H9 (cell line): ENCODE measurements around the gene ERO1B. TPM values are rescaled to one million over a fixed set of nuclear protein-coding genes. Genes with fewer than 3 reads are reported as not detected.

Source experiments
- DNase-seq: peaks from one replicate; pipeline ENCODE4 v3.0.0-alpha.2; 2017
- H2AFZ ChIP-seq: one replicate; pipeline ENCODE4 v1.6.1; 2013; ENCODE audit warnings: mild to moderate bottlenecking, low read length, control low read depth, moderate library complexity
- H2AK5ac ChIP-seq: 2 replicates; pipeline ENCODE4 v1.6.1; 2013; ENCODE audit warnings: low read length, control low read depth, mixed read lengths; ENCODE audit not compliant: insufficient read length
- H2BK120ac ChIP-seq: one replicate; pipeline ENCODE4 v1.6.1; 2013; ENCODE audit warnings: low read depth, mild to moderate bottlenecking, low read length, control low read depth, inconsistent platforms; ENCODE audit not compliant: poor library complexity, severe bottlenecking
- H2BK12ac ChIP-seq: 2 replicates; pipeline ENCODE4 v1.6.1; 2013; ENCODE audit warnings: low read length, control low read depth, mixed read lengths, low read depth; ENCODE audit not compliant: insufficient read length
- H2BK15ac ChIP-seq: 2 replicates; pipeline ENCODE4 v1.6.1; 2013; ENCODE audit warnings: low read depth, low read length, control low read depth
- H2BK20ac ChIP-seq: one replicate; pipeline ENCODE4 v1.6.1; 2013; ENCODE audit warnings: low read depth, mild to moderate bottlenecking, low read length, control low read depth, inconsistent platforms; ENCODE audit not compliant: poor library complexity, severe bottlenecking
- H2BK5ac ChIP-seq: 2 replicates; pipeline ENCODE4 v1.6.1; 2013; ENCODE audit warnings: low read length, control low read depth, mixed read lengths; ENCODE audit not compliant: insufficient read length
- H3K14ac ChIP-seq: 2 replicates; pipeline ENCODE4 v1.6.1; 2013; ENCODE audit warnings: low read length, control low read depth; ENCODE audit not compliant: insufficient read depth
- H3K18ac ChIP-seq: 2 replicates; pipeline ENCODE4 v1.6.1; 2013; ENCODE audit warnings: low read depth, mild to moderate bottlenecking, mixed read lengths, low read length, control low read depth; ENCODE audit not compliant: insufficient read length
- H3K23ac ChIP-seq: 2 replicates; pipeline ENCODE4 v1.6.1; 2013; ENCODE audit warnings: low read length, control low read depth, mixed read lengths, low read depth; ENCODE audit not compliant: insufficient read length
- H3K23me2 ChIP-seq: 2 replicates; pipeline ENCODE4 v1.6.1; 2013; ENCODE audit warnings: low read depth, mild to moderate bottlenecking, mixed read lengths, low read length, control low read depth; ENCODE audit not compliant: insufficient read length, poor library complexity, severe bottlenecking
- H3K27ac ChIP-seq: 2 replicates; pipeline ENCODE4 v1.5.1; 2013; ENCODE audit warnings: low read length, control low read depth, mixed read lengths, low read depth; ENCODE audit not compliant: insufficient read length
- H3K27me3 ChIP-seq: 2 replicates; pipeline ENCODE4 v1.6.1; 2013; ENCODE audit warnings: low read length, control low read depth, inconsistent platforms; ENCODE audit not compliant: insufficient read depth
- H3K4ac ChIP-seq: 2 replicates; pipeline ENCODE4 v1.6.1; 2013; ENCODE audit warnings: low read depth, mild to moderate bottlenecking, control low read depth, inconsistent platforms, low read length, moderate library complexity
- H3K4me1 ChIP-seq: 2 replicates; pipeline ENCODE4 v1.6.1; 2013; ENCODE audit warnings: low read length, control low read depth, inconsistent platforms; ENCODE audit not compliant: insufficient read depth
- H3K4me2 ChIP-seq: 2 replicates; pipeline ENCODE4 v1.6.1; 2013; ENCODE audit warnings: low read length, control low read depth, mixed read lengths; ENCODE audit not compliant: insufficient read length, insufficient read depth
- H3K56ac ChIP-seq: 2 replicates; pipeline ENCODE4 v1.6.1; 2013; ENCODE audit warnings: low read depth, mild to moderate bottlenecking, mixed read lengths, low read length, control low read depth; ENCODE audit not compliant: insufficient read length
- H3K79me1 ChIP-seq: 2 replicates; pipeline ENCODE4 v1.6.1; 2013; ENCODE audit warnings: low read depth, mild to moderate bottlenecking, moderate library complexity, low read length, control low read depth, inconsistent platforms; ENCODE audit not compliant: insufficient read depth, poor library complexity, severe bottlenecking
- H3K79me2 ChIP-seq: 2 replicates; pipeline ENCODE4 v1.6.1; 2013; ENCODE audit warnings: low read length, control low read depth, inconsistent platforms; ENCODE audit not compliant: insufficient read depth
- H3K9ac ChIP-seq: 2 replicates; pipeline ENCODE4 v1.6.1; 2013; ENCODE audit warnings: low read length, control low read depth, mixed read lengths; ENCODE audit not compliant: insufficient read length; ENCODE audit errors: extremely low read depth
- H3K9me3 ChIP-seq: one replicate; pipeline ENCODE4 v1.6.1; 2013; ENCODE audit warnings: low read depth, low read length, inconsistent platforms; ENCODE audit not compliant: control insufficient read depth
- H3T11ph ChIP-seq: one replicate; pipeline ENCODE4 v1.6.1; 2013; ENCODE audit warnings: mild to moderate bottlenecking, low read length, control low read depth, inconsistent platforms
- H4K20me1 ChIP-seq: one replicate; pipeline ENCODE4 v1.6.1; 2013; ENCODE audit not compliant: control insufficient read depth, insufficient read length, insufficient read depth
- H4K5ac ChIP-seq: 2 replicates; pipeline ENCODE4 v1.6.1; 2013; ENCODE audit warnings: low read depth, mild to moderate bottlenecking, mixed read lengths, low read length, control low read depth; ENCODE audit not compliant: insufficient read length
- H4K8ac ChIP-seq: replicated peaks from 2 replicates; pipeline ENCODE4 v1.6.1; 2013; ENCODE audit warnings: low read length, control low read depth, mixed read lengths, low read depth; ENCODE audit not compliant: insufficient read length
- H4K91ac ChIP-seq: 2 replicates; pipeline ENCODE4 v1.6.1; 2013; ENCODE audit warnings: low read depth, mild to moderate bottlenecking, moderate library complexity, mixed read lengths, low read length, control low read depth; ENCODE audit not compliant: insufficient read length
- H3K27ac Mint-ChIP-seq, 3 experiments: 2 replicates in 2 of 3; 3 replicates in 1 of 3; pipeline ENCODE4 v1.8.0; 2020 to 2021; ENCODE audit warnings: mixed read lengths in 3 of 3, mild to moderate bottlenecking in 1 of 3, moderate library complexity in 1 of 3
- H3K27me3 Mint-ChIP-seq: 2 replicates; pipeline ENCODE4 v1.8.0; 2021; ENCODE audit warnings: low read depth, mild to moderate bottlenecking, moderate library complexity, mixed read lengths
- H3K36me3 Mint-ChIP-seq, 3 experiments: 2 replicates in 2 of 3; 3 replicates in 1 of 3; pipeline ENCODE4 v1.8.0; 2020 to 2021; ENCODE audit warnings: low read depth in 3 of 3, mixed read lengths in 3 of 3; ENCODE audit not compliant: insufficient read depth in 1 of 3
- H3K4me1 Mint-ChIP-seq, 2 experiments: 2 replicates each; pipeline ENCODE4 v1.8.0; 2020; ENCODE audit warnings: mixed read lengths in 2 of 2
- H3K4me3 Mint-ChIP-seq, 2 experiments: 2 replicates in 1 of 2; 3 replicates in 1 of 2; pipeline ENCODE4 v1.8.0; 2020 to 2021; ENCODE audit warnings: mild to moderate bottlenecking in 2 of 2, mixed read lengths in 2 of 2, moderate library complexity in 1 of 2
- H3K9me3 Mint-ChIP-seq, 2 experiments: 2 replicates in 1 of 2; 3 replicates in 1 of 2; pipeline ENCODE4 v1.8.0; 2020; ENCODE audit warnings: mild to moderate bottlenecking in 2 of 2, mixed read lengths in 2 of 2, moderate library complexity in 1 of 2
- WGBS: extraction: QIAGEN DNeasy Blood & Tissue Kit; methylation state at CpG from one replicate; pipeline ENCODE4 v1.1.7; 2013; ENCODE audit warnings: missing lambda C conversion rate, low lambda C conversion rate, mixed read lengths; ENCODE audit not compliant: insufficient read length; ENCODE audit errors: extremely low coverage; 5-methylcytosine and 5-hydroxymethylcytosine counted together
- total RNA-seq: library from RNA; stranded (reverse); gene quantifications from 2 replicates; pipeline ENCODE4 v1.2.1, GENCODE V29; 2021
- TF ChIP-seq, protein P1 (sequence below): fragments of 200-600 bp; sonication (generic); conservative IDR thresholded peaks from 3 replicates; pipeline ENCODE4 v1.8.0; 2021; ENCODE audit warnings: antibody characterized with exemption, mild to moderate bottlenecking

Gene ERO1B
- total RNA-seq, 1 experiment from 2014 or later = 1.5 TPM

DNA sequence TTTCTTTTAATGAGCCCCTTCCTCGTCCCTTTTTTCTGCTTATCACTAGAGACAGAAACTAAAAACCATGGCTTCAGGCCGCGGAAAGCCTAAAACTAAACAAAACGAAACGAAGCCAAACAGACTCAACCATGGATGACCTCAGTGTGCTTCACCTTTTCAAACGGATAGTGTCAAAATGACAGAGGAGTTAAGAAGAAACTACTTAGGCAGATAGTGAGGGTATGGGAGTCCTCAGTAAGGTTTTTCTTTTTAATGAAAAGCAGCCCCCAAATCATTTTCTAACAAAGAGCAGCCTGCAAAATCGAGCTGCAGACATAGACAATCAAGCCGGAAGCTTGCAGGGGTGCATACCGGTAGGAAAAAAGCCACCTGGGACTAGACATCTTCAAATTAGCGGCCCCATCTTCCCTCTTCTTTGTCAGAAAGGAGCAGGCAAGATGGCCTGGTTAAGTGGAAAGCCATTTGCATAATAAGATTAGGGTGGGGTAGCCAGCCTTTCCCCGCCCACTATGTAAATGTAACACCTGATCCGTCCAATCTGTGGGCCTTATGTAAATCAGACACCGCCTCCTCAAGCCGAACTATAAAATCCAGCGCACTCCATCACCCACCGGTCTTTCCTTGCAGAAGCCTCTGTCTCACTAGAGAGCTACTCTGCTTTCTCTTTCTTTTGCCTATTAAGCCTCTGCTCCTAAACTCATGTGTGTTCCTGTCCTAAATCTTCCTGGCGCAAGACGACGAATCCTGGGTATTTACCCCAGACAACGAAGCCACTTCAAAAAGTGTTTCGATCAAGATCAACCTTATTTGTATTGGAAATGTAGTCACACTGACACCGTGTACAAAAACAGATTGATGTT, 6.2 kb upstream of the ERO1B start:
- H3K79me1 ChIP-seq = no peaks in the 10 kb centered on the region
- H3K27me3 ChIP-seq = no peaks in the 10 kb centered on the region
- H3T11ph ChIP-seq = no peak overlapping the region
- Mint-ChIP-seq H3K4me3 (no peak overlapping the region), H3K36me3 (peaks cover 0 to 2% (median 0%) of the 10 kb centered on the region in 3 experiments; a peak in 2 of 7 replicates), H3K4me1 (peaks cover 15 to 24% of the 10 kb centered on the region in 2 experiments), H3K9me3 (peaks cover 0 to 4% of the 10 kb centered on the region in 2 experiments; a peak in 1 of 5 replicates), H3K27me3 (peaks cover 22% of the 10 kb centered on the region), H3K27ac (peak overlapping the region in 1 of 3 experiments; percentile 34; a peak in 1 of 7 replicates)
- H4K91ac ChIP-seq = no peak overlapping the region
- no peaks in the 10 kb centered on the region for H3K23me2 ChIP-seq
- H3K4me1 ChIP-seq = no peaks in the 10 kb centered on the region
- no peak overlapping the region for H3K9ac ChIP-seq
- H3K4me2 ChIP-seq = no peak overlapping the region
- H2BK20ac ChIP-seq = no peak overlapping the region
- no CpG with 5 or more reads among the region's 22 CpGs for WGBS
- no peak overlapping the region for H2BK15ac ChIP-seq
- no peak overlapping the region for H2BK120ac ChIP-seq
- no peak overlapping the region for H3K23ac ChIP-seq
- no peaks in the 10 kb centered on the region for H4K20me1 ChIP-seq
- H4K8ac ChIP-seq = no peak overlapping the region
- no peak overlapping the region for H2BK12ac ChIP-seq
- H3K79me2 ChIP-seq = no peaks in the 10 kb centered on the region
- H3K4ac ChIP-seq = no peak overlapping the region
- DNase-seq = peak; percentile 84
- no peak overlapping the region for H2AFZ ChIP-seq
- no peaks in the 10 kb centered on the region for H3K9me3 ChIP-seq
- no peak overlapping the region for H3K14ac ChIP-seq
- TF ChIP-seq, protein P1, sequence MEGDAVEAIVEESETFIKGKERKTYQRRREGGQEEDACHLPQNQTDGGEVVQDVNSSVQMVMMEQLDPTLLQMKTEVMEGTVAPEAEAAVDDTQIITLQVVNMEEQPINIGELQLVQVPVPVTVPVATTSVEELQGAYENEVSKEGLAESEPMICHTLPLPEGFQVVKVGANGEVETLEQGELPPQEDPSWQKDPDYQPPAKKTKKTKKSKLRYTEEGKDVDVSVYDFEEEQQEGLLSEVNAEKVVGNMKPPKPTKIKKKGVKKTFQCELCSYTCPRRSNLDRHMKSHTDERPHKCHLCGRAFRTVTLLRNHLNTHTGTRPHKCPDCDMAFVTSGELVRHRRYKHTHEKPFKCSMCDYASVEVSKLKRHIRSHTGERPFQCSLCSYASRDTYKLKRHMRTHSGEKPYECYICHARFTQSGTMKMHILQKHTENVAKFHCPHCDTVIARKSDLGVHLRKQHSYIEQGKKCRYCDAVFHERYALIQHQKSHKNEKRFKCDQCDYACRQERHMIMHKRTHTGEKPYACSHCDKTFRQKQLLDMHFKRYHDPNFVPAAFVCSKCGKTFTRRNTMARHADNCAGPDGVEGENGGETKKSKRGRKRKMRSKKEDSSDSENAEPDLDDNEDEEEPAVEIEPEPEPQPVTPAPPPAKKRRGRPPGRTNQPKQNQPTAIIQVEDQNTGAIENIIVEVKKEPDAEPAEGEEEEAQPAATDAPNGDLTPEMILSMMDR = no peak
- H3K56ac ChIP-seq = no peak overlapping the region
- no peak overlapping the region for H2AK5ac ChIP-seq
- no peak overlapping the region for H2BK5ac ChIP-seq
- H3K27ac ChIP-seq = no peak overlapping the region
- H3K18ac ChIP-seq = no peak overlapping the region
- H4K5ac ChIP-seq = no peak overlapping the region
